ENCODE results near the gene KITLG.
"Not testable (repeated sequence)": the region's sequence is repeated elsewhere in the genome, so short reads cannot be mapped to it uniquely, and the experiment has no call there.

The KITLG gene

GRCh38 chr12:88558340-88558867, 21.9 kb downstream of the KITLG start:
- no peak for TF ChIP-seq CTCF (IDR thresholded peaks at IDR 0.05; ENCODE audit: low read length, missing control alignments)

GRCh38 chr12:88556213-88556774, 24.0 kb downstream of the KITLG start:
- DNase-seq (ENCODE audit: low read depth): no peak
- no peak for TF ChIP-seq CTCF (IDR thresholded peaks at IDR 0.05; ENCODE audit: low read length, missing control alignments)
- no peak overlapping the region for H3K4me3 ChIP-seq (replicated peaks; ENCODE audit: low read depth, low read length)

More at GRCh38 chr12:88558340-88558867, 21.9 kb downstream of the KITLG start:
- DNase-seq (ENCODE audit: low read depth): no peak
- no peak overlapping the region for H3K4me3 ChIP-seq (replicated peaks; ENCODE audit: low read depth, low read length)

- DNase-seq (ENCODE audit: low read depth): peak; percentile 93
- TF ChIP-seq CTCF (IDR thresholded peaks at IDR 0.05; ENCODE audit: low read length, missing control alignments): no peak
Measured at GRCh38 chr12:88553941-88554658, 26.2 kb downstream of the KITLG start.

GRCh38 chr12:88552610-88553079, 27.6 kb downstream of the KITLG start:
- no peak overlapping the region for H3K4me3 ChIP-seq (replicated peaks; ENCODE audit: low read depth, low read length)
- TF ChIP-seq CTCF (IDR thresholded peaks at IDR 0.05; ENCODE audit: low read length, missing control alignments): no peak
- DNase-seq (ENCODE audit: low read depth): peak; percentile 78

More at GRCh38 chr12:88553941-88554658, 26.2 kb downstream of the KITLG start:
- H3K4me3 ChIP-seq (replicated peaks; ENCODE audit: low read depth, low read length): no peak overlapping the region

- no peak overlapping the region for H3K4me3 ChIP-seq (replicated peaks; ENCODE audit: low read depth, low read length)
- no peak for DNase-seq (ENCODE audit: low read depth)
- no peak for TF ChIP-seq CTCF (IDR thresholded peaks at IDR 0.05; ENCODE audit: low read length, missing control alignments)
Measured at GRCh38 chr12:88549929-88550328, 30.3 kb downstream of the KITLG start.

GRCh38 chr12:88547949-88548348, 32.3 kb downstream of the KITLG start:
- not testable (repeated sequence) for DNase-seq (ENCODE audit: low read depth); H3K4me3 ChIP-seq (replicated peaks; ENCODE audit: low read depth, low read length)

- DNase-seq (ENCODE audit: low read depth): peak; percentile 69
- TF ChIP-seq CTCF (IDR thresholded peaks at IDR 0.05; ENCODE audit: low read length, missing control alignments): no peak
- no peak overlapping the region for H3K4me3 ChIP-seq (replicated peaks; ENCODE audit: low read depth, low read length)
Measured at GRCh38 chr12:88546853-88547252, 33.4 kb downstream of the KITLG start.

All from fibroblast of pulmonary artery (primary cell).